ENCODE data around the gene WDR33. TPM values are rescaled to one million over a fixed set of nuclear protein-coding genes. Genes with fewer than 3 reads are reported as not detected.
"Not testable (repeated sequence)": the region's sequence is repeated elsewhere in the genome, so short reads cannot be mapped to it uniquely, and the experiment has no call there.

Gene WDR33
- total RNA-seq, 1 experiment from 2014 or later, result 87.1 TPM

GRCh38 chr2:127840893-127841292 lies 29.9 kb upstream of the WDR33 start:
- ChIA-PET POLR2A (ENCODE audit: low non-redundant PET) (no interaction called here), CTCF (no interaction called here)
- peaks cover 9% of the 10 kb centered on the region for H3K36me3 ChIP-seq (ENCODE audit: insufficient read depth, low read length, poor library complexity, severe bottlenecking)
- no peak overlapping the region for H3K4me3 ChIP-seq (ENCODE audit: low read depth, low read length, poor library complexity, severe bottlenecking)
- TF ChIP-seq EZH2 (IDR thresholded peaks at IDR 0.05; ENCODE audit: borderline replicate concordance, low read depth, low read length, poor library complexity, severe bottlenecking) (no peak), CTCF (conservative IDR thresholded peaks at IDR 0.05; ENCODE audit: low read depth, low read length) (no peak)
- no peak for DNase-seq (ENCODE audit: low spot score)
- no TSS peak for BruUV-seq (replicated peaks)
- H3K4me1 ChIP-seq (ENCODE audit: insufficient read depth, low read length, poor library complexity, severe bottlenecking), result no peaks in the 10 kb centered on the region
- H3K27me3 ChIP-seq (replicated peaks; ENCODE audit: insufficient read depth, low read depth, low read length, poor library complexity), result no peaks in the 10 kb centered on the region
- intact Hi-C loops (cut with micrococcal nuclease; ENCODE audit: unreplicated experiment), result no loop called here
- no peaks in the 10 kb centered on the region for H3K9me3 ChIP-seq (ENCODE audit: low read depth, low read length, poor library complexity, severe bottlenecking)
- H3K27ac ChIP-seq (ENCODE audit: low read depth, low read length, poor library complexity, severe bottlenecking), result no peak overlapping the region

- Histone ChIP-seq H3K36me3 (ENCODE audit: insufficient read depth, low read length, poor library complexity, severe bottlenecking) (no peaks in the 10 kb centered on the region), H3K9me3 (ENCODE audit: low read depth, low read length, poor library complexity, severe bottlenecking) (no peaks in the 10 kb centered on the region), H3K4me1 (ENCODE audit: insufficient read depth, low read length, poor library complexity, severe bottlenecking) (no peaks in the 10 kb centered on the region), H3K27me3 (replicated peaks; ENCODE audit: insufficient read depth, low read depth, low read length, poor library complexity) (no peaks in the 10 kb centered on the region), H3K4me3 (ENCODE audit: low read depth, low read length, poor library complexity, severe bottlenecking) (no peak overlapping the region), H3K27ac (ENCODE audit: low read depth, low read length, poor library complexity, severe bottlenecking) (no peak overlapping the region)
- no peak for DNase-seq (ENCODE audit: low spot score)
- TF ChIP-seq EZH2 (IDR thresholded peaks at IDR 0.05; ENCODE audit: borderline replicate concordance, low read depth, low read length, poor library complexity, severe bottlenecking), result no peak
- TF ChIP-seq CTCF (conservative IDR thresholded peaks at IDR 0.05; ENCODE audit: low read depth, low read length), result no peak
- intact Hi-C loops (cut with micrococcal nuclease; ENCODE audit: unreplicated experiment), result no loop called here
- ChIA-PET POLR2A (ENCODE audit: low non-redundant PET) (no interaction called here), CTCF (no interaction called here)
- no TSS peak for BruUV-seq (replicated peaks)
These were observed 24.0 kb upstream of the WDR33 start for GRCh38 chr2:127834951-127835350.

- Histone ChIP-seq H3K9me3 (ENCODE audit: low read depth, low read length, poor library complexity, severe bottlenecking) (no peaks in the 10 kb centered on the region), H3K36me3 (ENCODE audit: insufficient read depth, low read length, poor library complexity, severe bottlenecking) (no peaks in the 10 kb centered on the region), H3K4me1 (ENCODE audit: insufficient read depth, low read length, poor library complexity, severe bottlenecking) (no peaks in the 10 kb centered on the region), H3K4me3 (ENCODE audit: low read depth, low read length, poor library complexity, severe bottlenecking) (no peak overlapping the region), H3K27me3 (replicated peaks; ENCODE audit: insufficient read depth, low read depth, low read length, poor library complexity) (no peaks in the 10 kb centered on the region), H3K27ac (ENCODE audit: low read depth, low read length, poor library complexity, severe bottlenecking) (no peak overlapping the region)
- no peak for DNase-seq (ENCODE audit: low spot score)
- TF ChIP-seq EZH2 (IDR thresholded peaks at IDR 0.05; ENCODE audit: borderline replicate concordance, low read depth, low read length, poor library complexity, severe bottlenecking), result no peak
- no peak for TF ChIP-seq CTCF (conservative IDR thresholded peaks at IDR 0.05; ENCODE audit: low read depth, low read length)
- ChIA-PET CTCF (no interaction called here), POLR2A (ENCODE audit: low non-redundant PET) (no interaction called here)
- intact Hi-C loops (cut with micrococcal nuclease; ENCODE audit: unreplicated experiment), result no loop called here
- no TSS peak for BruUV-seq (replicated peaks)
These were observed 18.9 kb upstream of the WDR33 start for GRCh38 chr2:127829845-127830246.

- H3K4me1 ChIP-seq (ENCODE audit: insufficient read depth, low read length, poor library complexity, severe bottlenecking); H3K4me3 ChIP-seq (ENCODE audit: low read depth, low read length, poor library complexity, severe bottlenecking); POLR2A ChIA-PET (ENCODE audit: low non-redundant PET); H3K9me3 ChIP-seq (ENCODE audit: low read depth, low read length, poor library complexity, severe bottlenecking); BruUV-seq (replicated peaks); DNase-seq (ENCODE audit: low spot score); H3K27me3 ChIP-seq (replicated peaks; ENCODE audit: insufficient read depth, low read depth, low read length, poor library complexity); intact Hi-C loops (cut with micrococcal nuclease; ENCODE audit: unreplicated experiment); H3K36me3 ChIP-seq (ENCODE audit: insufficient read depth, low read length, poor library complexity, severe bottlenecking); H3K27ac ChIP-seq (ENCODE audit: low read depth, low read length, poor library complexity, severe bottlenecking): not testable (repeated sequence)
- CTCF ChIA-PET, result interaction anchor here (0.7 kb wide), 1 partner anchor 236 kb away, joined by 3 read pairs; no protein-coding TSS in a partner anchor
These were observed 15.7 kb upstream of the WDR33 start for GRCh38 chr2:127826708-127827107.
